GM12878 (cell line): ENCODE data around the gene MRTFA. TPM values are rescaled to one million over a fixed set of nuclear protein-coding genes. Genes with fewer than 3 reads are reported as not detected.

Source experiments
- ATAC-seq: fragments of 200-7000 bp; cut with Tn5 transposase; 3 replicates; pipeline ENCODE4 v1.9.1; 2020; ENCODE audit warnings: mild to moderate bottlenecking, moderate library complexity
- BruUV-seq: library from RNA; stranded (reverse); fragments of 400-500 nt; replicated peaks from 2 replicates; lab custom pipeline; 2021; lab: Mats Ljungman, UMichigan
- CTCF ChIA-PET: fragments of 300-600 bp; sonication (Branson Sonifier 250); formaldehyde crosslinking; extraction: SDS; loops from one replicate; lab custom pipeline; 2021; ENCODE audit warnings: inconsistent platforms; lab: Yijun Ruan, JAX
- POLR2A ChIA-PET: fragments of 350-600 bp; formaldehyde crosslinking; extraction: SDS; loops from one replicate; lab custom pipeline; 2021; ENCODE audit warnings: inconsistent platforms; lab: Charles Lee
- RAD21 ChIA-PET: fragments of 300-600 bp; sonication (Branson Sonifier 250); formaldehyde crosslinking; loops from one replicate; lab custom pipeline; 2023; ENCODE audit warnings: antibody characterized with exemption; ENCODE audit not compliant: unreplicated experiment; lab: Charles Lee
- SMC1A ChIA-PET: fragments of 300-600 bp; sonication (Branson Sonifier 250); formaldehyde crosslinking; loops from one replicate; lab custom pipeline; 2023; ENCODE audit not compliant: unreplicated experiment, uncharacterized antibody; lab: Charles Lee
- DNase-seq: peaks from one replicate; pipeline ENCODE4 v3.0.0-alpha.2; 2011; ENCODE audit warnings: low read depth, low spot score
- FAIRE-seq: peaks from 3 replicates; lab custom pipeline; 2011; peaks lifted over from hg19 to GRCh38; lab: Jason Lieb, UNC
- H2AFZ ChIP-seq: 2 replicates; pipeline ENCODE4 v1.6.0; 2011; ENCODE audit warnings: low read depth, low read length, control low read depth; ENCODE audit not compliant: control insufficient read depth
- H3K27ac ChIP-seq: 2 replicates; pipeline ENCODE4 v1.5.1; 2011; ENCODE audit warnings: control low read depth; ENCODE audit not compliant: control insufficient read depth, insufficient read depth
- H3K27me3 ChIP-seq, 2 experiments: replicated peaks in 1 of 2; 2 replicates each; pipeline versions ENCODE4 v1.6.0 to v1.6.1; 2011; ENCODE audit warnings: low read length in 1 of 2; ENCODE audit not compliant: control insufficient read depth in 2 of 2, insufficient read depth in 2 of 2
- H3K36me3 ChIP-seq, 2 experiments: 2 replicates each; pipeline ENCODE4 v1.5.1; 2011; ENCODE audit warnings: low read length in 1 of 2; ENCODE audit not compliant: control insufficient read depth in 2 of 2, insufficient read depth in 2 of 2
- H3K4me1 ChIP-seq: 2 replicates; pipeline ENCODE4 v1.6.1; 2011; ENCODE audit warnings: mild to moderate bottlenecking, low read length, moderate library complexity, mixed read lengths; ENCODE audit not compliant: control insufficient read depth, insufficient read depth
- H3K4me2 ChIP-seq: 2 replicates; pipeline ENCODE4 v1.6.0; 2011; ENCODE audit warnings: control low read depth; ENCODE audit not compliant: control insufficient read depth, insufficient read depth
- H3K4me3 ChIP-seq: fragments of 200-600 bp; sonication (generic); 2 replicates; pipeline ENCODE4 v1.5.1; 2016
- H3K79me2 ChIP-seq: 2 replicates; pipeline ENCODE4 v1.6.0; 2011; ENCODE audit warnings: low read length; ENCODE audit not compliant: control insufficient read depth, insufficient read depth
- H3K9ac ChIP-seq: 2 replicates; pipeline ENCODE4 v1.8.0; 2011; ENCODE audit warnings: low read length, control low read depth, mixed read lengths; ENCODE audit not compliant: control insufficient read depth, insufficient read depth
- H3K9me3 ChIP-seq: replicated peaks from 3 replicates; pipeline ENCODE4 v1.5.1; 2011; ENCODE audit warnings: mild to moderate bottlenecking, low read length; ENCODE audit not compliant: control insufficient read depth, insufficient read depth
- H4K20me1 ChIP-seq: 2 replicates; pipeline ENCODE4 v1.6.0; 2011; ENCODE audit not compliant: control insufficient read depth, insufficient read depth
- BMI1 ChIP-seq: fragments of 450-650 bp; IDR thresholded peaks from 2 replicates; pipeline ENCODE4 v1.6.1; 2016; ENCODE audit warnings: mild to moderate bottlenecking, moderate library complexity, borderline replicate concordance
- EGR1 ChIP-seq, 2 experiments: IDR thresholded peaks; 1 replicate in 1 of 2; 2 replicates in 1 of 2; pipeline ENCODE4 v1.6.1; 2011 to 2012; ENCODE audit warnings: low read depth in 2 of 2, low read length in 2 of 2, borderline replicate concordance in 1 of 2, mild to moderate bottlenecking in 1 of 2, moderate library complexity in 1 of 2
- GATAD2B ChIP-seq: fragments of 450-650 bp; conservative IDR thresholded peaks from 2 replicates; pipeline ENCODE4 v1.6.1; 2017; ENCODE audit warnings: low read depth, mild to moderate bottlenecking, moderate library complexity
- NFYA ChIP-seq: IDR thresholded peaks from 2 replicates; pipeline ENCODE4 v1.6.1; 2011; ENCODE audit warnings: low read depth, mild to moderate bottlenecking, low read length, improper control_type of control experiment, borderline replicate concordance
- RFX5 ChIP-seq: IDR thresholded peaks from 2 replicates; pipeline ENCODE4 v1.6.1; 2011; ENCODE audit warnings: low read depth, low read length, improper control_type of control experiment
- STAT3 ChIP-seq: IDR thresholded peaks from 2 replicates; pipeline ENCODE4 v1.6.1; 2011; ENCODE audit warnings: low read depth, low read length, improper control_type of control experiment
- TARDBP ChIP-seq: IDR thresholded peaks from 2 replicates; pipeline ENCODE4 v1.6.1; 2016; ENCODE audit warnings: borderline replicate concordance
- TBL1XR1 ChIP-seq: IDR thresholded peaks from 2 replicates; pipeline ENCODE4 v1.6.1; 2012; ENCODE audit warnings: low read depth, low read length, improper control_type of control experiment
- TCF3 ChIP-seq: IDR thresholded peaks from 2 replicates; pipeline ENCODE4 v1.6.1; 2012; ENCODE audit warnings: low read depth, mild to moderate bottlenecking, low read length, borderline replicate concordance; ENCODE audit not compliant: insufficient read depth
- WGBS: methylation state at CpG from one replicate; pipeline ENCODE4 v1.1.6; 2016; ENCODE audit warnings: low lambda C conversion rate; ENCODE audit not compliant: insufficient replicate concordance, insufficient coverage; ENCODE audit errors: missing lambda C conversion rate; 5-methylcytosine and 5-hydroxymethylcytosine counted together
- in situ Hi-C: fragments of 300-500 bp; cut with MboI; formaldehyde crosslinking; loops from 9 replicates; pipeline ENCODE4 v1.14.3; 2018; ENCODE audit warnings: mixed read lengths
- intact Hi-C: fragments of 100-400 bp; cut with micrococcal nuclease; formaldehyde crosslinking; loops from one replicate; pipeline ENCODE4 v1.14.2; 2022; ENCODE audit not compliant: unreplicated experiment
- polyA plus RNA-seq, 11 experiments: library from polyadenylated mRNA; depleted of rRNA in 4 of 11; unstranded in 6 of 11; stranded (reverse) in 5 of 11; fragments of >200 nt; fragmentation: Nextera tagmentation in 4 of 11; fragmentation: Illumina TruSeq in 1 of 11; extraction: Ambion mirVana in 4 of 11; extraction: Trizol in 1 of 11; gene quantifications; 1 replicate in 1 of 11; 2 replicates in 10 of 11; pipeline versions ENCODE4 v1.2.1 to v1.2.3, GENCODE V29; 2011 to 2016; ENCODE audit warnings: inconsistent platforms in 2 of 11, missing spikeins in 2 of 11, low read depth in 1 of 11
- total RNA-seq, 4 experiments: library from RNA; depleted of rRNA in 3 of 4; stranded (reverse); fragments of >200 nt in 3 of 4; fragmentation: Illumina TruSeq in 1 of 4; extraction: Trizol in 1 of 4; gene quantifications; 2 replicates each; pipeline versions ENCODE4 v1.2.1 to v1.2.3, GENCODE V29; 2013 to 2021
- TF ChIP-seq, protein P1 (sequence below): IDR thresholded peaks from 2 replicates; pipeline ENCODE4 v1.6.1; 2012; ENCODE audit warnings: low read length, inconsistent platforms
- TF ChIP-seq, protein P2 (sequence below): IDR thresholded peaks from 2 replicates; pipeline ENCODE4 v1.6.1; 2012; ENCODE audit warnings: improper control_type of control experiment, low read depth, low read length; ENCODE audit not compliant: insufficient replicate concordance
- TF ChIP-seq, protein P3 (sequence below), 3 experiments: IDR thresholded peaks in 2 of 3; conservative IDR thresholded peaks in 1 of 3; 2 replicates each; pipeline ENCODE4 v1.5.1; 2011; ENCODE audit warnings: low read depth in 3 of 3, low read length in 3 of 3, mild to moderate bottlenecking in 3 of 3, control low read depth in 2 of 3, moderate library complexity in 2 of 3, inconsistent platforms in 1 of 3, mixed read lengths in 1 of 3; ENCODE audit not compliant: control insufficient read depth in 2 of 3, insufficient read depth in 1 of 3; ENCODE audit errors: extremely low read depth in 1 of 3

The MRTFA gene
- total and polyA plus RNA-seq, 10 of the 15 experiments (the other 5 are each of a cell fraction or from before 2014, with no cell fraction given) = 2.0 to 63.9 (median 17.9) TPM

DNA sequence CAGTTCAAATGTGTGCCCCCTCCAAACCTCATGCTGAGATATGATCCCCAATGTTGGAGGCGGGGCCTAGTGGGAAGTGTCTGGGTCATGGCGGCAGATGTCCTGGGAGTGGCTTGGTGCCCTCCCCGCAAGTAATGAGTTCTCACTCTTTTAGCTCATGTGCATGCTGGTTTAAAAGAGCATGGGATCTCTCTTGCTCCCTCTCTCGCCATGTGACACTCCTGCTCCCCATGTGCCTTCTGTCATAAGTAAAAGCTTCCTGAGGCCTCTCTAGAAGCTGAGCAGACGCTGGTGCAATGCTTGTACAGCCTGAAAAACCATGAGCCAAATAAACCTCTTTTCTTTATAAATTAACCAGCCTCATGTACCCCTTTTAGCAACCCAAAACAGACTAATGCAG is 167.3 kb downstream of the MRTFA start:
- BruUV-seq = no TSS peak
- in situ Hi-C loops = no loop called here
- DNase-seq (no peak), ATAC-seq (no peak)
- 97% methylated on average over 5 of the region's 5 CpGs for WGBS
- intact Hi-C loops = no loop called here
- ChIA-PET RAD21 (interaction anchor here (1.6 kb wide), 1 partner anchor 32 kb away, joined by 5 read pairs; no protein-coding TSS in a partner anchor), CTCF (no interaction called here)
- Histone ChIP-seq H3K79me2 (peaks cover 11% of the 10 kb centered on the region), H3K4me1 (peaks cover 5% of the 10 kb centered on the region), H3K4me3 (no peak overlapping the region), H3K9ac (no peak overlapping the region), H3K36me3 (no peaks in the 10 kb centered on the region; a peak in 1 of 4 replicates), H3K4me2 (no peak overlapping the region)
- no peak for TF ChIP-seq GATAD2B
- no peak for TF ChIP-seq NFYA
- TF ChIP-seq, protein P1, sequence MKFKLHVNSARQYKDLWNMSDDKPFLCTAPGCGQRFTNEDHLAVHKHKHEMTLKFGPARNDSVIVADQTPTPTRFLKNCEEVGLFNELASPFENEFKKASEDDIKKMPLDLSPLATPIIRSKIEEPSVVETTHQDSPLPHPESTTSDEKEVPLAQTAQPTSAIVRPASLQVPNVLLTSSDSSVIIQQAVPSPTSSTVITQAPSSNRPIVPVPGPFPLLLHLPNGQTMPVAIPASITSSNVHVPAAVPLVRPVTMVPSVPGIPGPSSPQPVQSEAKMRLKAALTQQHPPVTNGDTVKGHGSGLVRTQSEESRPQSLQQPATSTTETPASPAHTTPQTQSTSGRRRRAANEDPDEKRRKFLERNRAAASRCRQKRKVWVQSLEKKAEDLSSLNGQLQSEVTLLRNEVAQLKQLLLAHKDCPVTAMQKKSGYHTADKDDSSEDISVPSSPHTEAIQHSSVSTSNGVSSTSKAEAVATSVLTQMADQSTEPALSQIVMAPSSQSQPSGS = no peak
- TF ChIP-seq, protein P2, sequence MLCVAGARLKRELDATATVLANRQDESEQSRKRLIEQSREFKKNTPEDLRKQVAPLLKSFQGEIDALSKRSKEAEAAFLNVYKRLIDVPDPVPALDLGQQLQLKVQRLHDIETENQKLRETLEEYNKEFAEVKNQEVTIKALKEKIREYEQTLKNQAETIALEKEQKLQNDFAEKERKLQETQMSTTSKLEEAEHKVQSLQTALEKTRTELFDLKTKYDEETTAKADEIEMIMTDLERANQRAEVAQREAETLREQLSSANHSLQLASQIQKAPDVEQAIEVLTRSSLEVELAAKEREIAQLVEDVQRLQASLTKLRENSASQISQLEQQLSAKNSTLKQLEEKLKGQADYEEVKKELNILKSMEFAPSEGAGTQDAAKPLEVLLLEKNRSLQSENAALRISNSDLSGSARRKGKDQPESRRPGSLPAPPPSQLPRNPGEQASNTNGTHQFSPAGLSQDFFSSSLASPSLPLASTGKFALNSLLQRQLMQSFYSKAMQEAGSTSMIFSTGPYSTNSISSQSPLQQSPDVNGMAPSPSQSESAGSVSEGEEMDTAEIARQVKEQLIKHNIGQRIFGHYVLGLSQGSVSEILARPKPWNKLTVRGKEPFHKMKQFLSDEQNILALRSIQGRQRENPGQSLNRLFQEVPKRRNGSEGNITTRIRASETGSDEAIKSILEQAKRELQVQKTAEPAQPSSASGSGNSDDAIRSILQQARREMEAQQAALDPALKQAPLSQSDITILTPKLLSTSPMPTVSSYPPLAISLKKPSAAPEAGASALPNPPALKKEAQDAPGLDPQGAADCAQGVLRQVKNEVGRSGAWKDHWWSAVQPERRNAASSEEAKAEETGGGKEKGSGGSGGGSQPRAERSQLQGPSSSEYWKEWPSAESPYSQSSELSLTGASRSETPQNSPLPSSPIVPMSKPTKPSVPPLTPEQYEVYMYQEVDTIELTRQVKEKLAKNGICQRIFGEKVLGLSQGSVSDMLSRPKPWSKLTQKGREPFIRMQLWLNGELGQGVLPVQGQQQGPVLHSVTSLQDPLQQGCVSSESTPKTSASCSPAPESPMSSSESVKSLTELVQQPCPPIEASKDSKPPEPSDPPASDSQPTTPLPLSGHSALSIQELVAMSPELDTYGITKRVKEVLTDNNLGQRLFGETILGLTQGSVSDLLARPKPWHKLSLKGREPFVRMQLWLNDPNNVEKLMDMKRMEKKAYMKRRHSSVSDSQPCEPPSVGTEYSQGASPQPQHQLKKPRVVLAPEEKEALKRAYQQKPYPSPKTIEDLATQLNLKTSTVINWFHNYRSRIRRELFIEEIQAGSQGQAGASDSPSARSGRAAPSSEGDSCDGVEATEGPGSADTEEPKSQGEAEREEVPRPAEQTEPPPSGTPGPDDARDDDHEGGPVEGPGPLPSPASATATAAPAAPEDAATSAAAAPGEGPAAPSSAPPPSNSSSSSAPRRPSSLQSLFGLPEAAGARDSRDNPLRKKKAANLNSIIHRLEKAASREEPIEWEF = no peak
- TF ChIP-seq TARDBP = no peak
- no peak for TF ChIP-seq RFX5
- TF ChIP-seq TBL1XR1 = no peak
- TF ChIP-seq, protein P3, sequence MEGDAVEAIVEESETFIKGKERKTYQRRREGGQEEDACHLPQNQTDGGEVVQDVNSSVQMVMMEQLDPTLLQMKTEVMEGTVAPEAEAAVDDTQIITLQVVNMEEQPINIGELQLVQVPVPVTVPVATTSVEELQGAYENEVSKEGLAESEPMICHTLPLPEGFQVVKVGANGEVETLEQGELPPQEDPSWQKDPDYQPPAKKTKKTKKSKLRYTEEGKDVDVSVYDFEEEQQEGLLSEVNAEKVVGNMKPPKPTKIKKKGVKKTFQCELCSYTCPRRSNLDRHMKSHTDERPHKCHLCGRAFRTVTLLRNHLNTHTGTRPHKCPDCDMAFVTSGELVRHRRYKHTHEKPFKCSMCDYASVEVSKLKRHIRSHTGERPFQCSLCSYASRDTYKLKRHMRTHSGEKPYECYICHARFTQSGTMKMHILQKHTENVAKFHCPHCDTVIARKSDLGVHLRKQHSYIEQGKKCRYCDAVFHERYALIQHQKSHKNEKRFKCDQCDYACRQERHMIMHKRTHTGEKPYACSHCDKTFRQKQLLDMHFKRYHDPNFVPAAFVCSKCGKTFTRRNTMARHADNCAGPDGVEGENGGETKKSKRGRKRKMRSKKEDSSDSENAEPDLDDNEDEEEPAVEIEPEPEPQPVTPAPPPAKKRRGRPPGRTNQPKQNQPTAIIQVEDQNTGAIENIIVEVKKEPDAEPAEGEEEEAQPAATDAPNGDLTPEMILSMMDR (IDR thresholded peaks at IDR 0.05 in 2 of 3, conservative IDR thresholded peaks at IDR 0.05 in 1 of 3; ENCODE audit: control insufficient read depth in 2 of 3, extremely low read depth in 1 of 3, insufficient read depth in 1 of 3, low read depth in 3 of 3, low read length in 3 of 3) = no peak
- no peak for TF ChIP-seq STAT3
- no peak for TF ChIP-seq EGR1 (IDR thresholded peaks at IDR 0.05; ENCODE audit: borderline replicate concordance in 1 of 2, low read depth in 2 of 2, low read length in 2 of 2)
- TF ChIP-seq BMI1 = no peak
- no peak for TF ChIP-seq TCF3
- TF ChIP-seq, all 136 proteins: peak for 0
- ChIA-PET POLR2A (no interaction called here), SMC1A (no interaction called here)
- Histone ChIP-seq H4K20me1 (no peaks in the 10 kb centered on the region), H3K27me3 (no peaks in the 10 kb centered on the region), H3K9me3 (no peaks in the 10 kb centered on the region), H3K27ac (no peak overlapping the region), H2AFZ (no peak overlapping the region)
- FAIRE-seq = no peak
